HG03342 (cell line): Measurements from ENCODE around the gene HSF2BP.
"Not testable (repeated sequence)": the region's sequence is repeated elsewhere in the genome, so short reads cannot be mapped to it uniquely, and the experiment has no call there.

Source experiments
- ATAC-seq: cut with Tn5 transposase; IDR thresholded peaks from one replicate; pipeline ENCODE4 v1.9.1; 2021; ENCODE audit warnings: mild to moderate bottlenecking, moderate library complexity; ENCODE audit not compliant: unreplicated experiment

The HSF2BP gene

GRCh38 chr21:43622796-43623195 lies 36.5 kb downstream of the HSF2BP start:
- ATAC-seq: no peak

- ATAC-seq: no peak
Measured at GRCh38 chr21:43619856-43620255, 39.4 kb downstream of the HSF2BP start.

DNA sequence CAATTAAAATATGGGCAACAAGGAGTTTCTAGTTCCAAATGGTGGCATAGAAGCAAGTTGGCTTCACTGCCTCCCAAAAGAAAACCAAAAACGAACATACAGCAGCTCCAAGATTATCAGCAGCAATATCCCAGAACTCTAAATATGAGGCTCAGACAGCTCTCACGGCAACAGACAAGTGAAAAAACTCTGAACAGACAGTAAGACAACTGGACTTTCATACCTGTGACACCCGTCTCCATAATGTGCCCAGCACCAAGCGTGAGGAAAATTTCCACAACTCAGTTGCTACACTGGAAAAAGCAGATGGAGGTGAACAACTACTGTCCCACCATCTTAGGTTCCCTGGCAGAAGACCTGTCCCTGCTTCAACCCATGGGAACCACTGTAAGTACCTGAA lies 39.9 kb downstream of the HSF2BP start:
- no peak for ATAC-seq

- no peak for ATAC-seq
Measured at GRCh38 chr21:43618940-43619339, 40.3 kb downstream of the HSF2BP start.

DNA sequence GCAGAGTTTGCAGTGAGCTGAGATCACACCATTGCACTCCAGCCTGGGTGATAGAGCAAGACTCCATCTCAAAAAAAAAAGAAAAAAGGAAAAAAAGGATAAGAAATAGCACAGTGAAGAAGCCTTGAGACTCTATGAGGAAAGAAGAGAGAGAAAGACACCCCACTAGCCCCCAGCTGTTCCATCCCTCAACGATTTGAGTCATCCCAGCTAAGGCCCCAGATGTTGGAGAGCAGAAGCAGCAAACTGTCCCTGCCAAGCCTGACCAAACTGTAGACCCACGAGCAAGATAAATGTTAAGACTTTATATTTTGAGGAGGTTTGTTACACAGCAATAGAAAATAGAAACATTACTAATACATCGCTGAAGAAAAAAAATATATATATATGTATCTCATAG lies 42.4 kb downstream of the HSF2BP start:
- not testable (repeated sequence) for ATAC-seq

DNA sequence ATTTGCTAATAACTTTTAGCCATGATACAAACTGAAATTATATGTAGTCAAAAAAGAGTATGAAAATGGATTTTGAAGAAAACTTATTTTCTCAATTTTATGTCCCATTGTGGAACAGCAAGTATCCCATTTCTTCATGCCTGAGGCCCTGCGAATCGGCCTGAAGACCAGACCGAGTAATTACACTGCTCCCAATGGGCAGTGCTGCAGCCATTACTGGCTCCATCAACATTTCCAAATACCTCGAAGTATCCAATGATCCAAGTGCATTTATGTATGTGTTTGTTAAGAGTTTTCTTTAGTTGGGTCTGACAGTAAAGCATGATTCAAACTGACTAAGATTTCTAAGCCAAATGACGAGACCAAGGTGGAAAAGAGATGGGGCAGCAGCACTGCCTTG lies 44.4 kb downstream of the HSF2BP start:
- no peak for ATAC-seq

DNA sequence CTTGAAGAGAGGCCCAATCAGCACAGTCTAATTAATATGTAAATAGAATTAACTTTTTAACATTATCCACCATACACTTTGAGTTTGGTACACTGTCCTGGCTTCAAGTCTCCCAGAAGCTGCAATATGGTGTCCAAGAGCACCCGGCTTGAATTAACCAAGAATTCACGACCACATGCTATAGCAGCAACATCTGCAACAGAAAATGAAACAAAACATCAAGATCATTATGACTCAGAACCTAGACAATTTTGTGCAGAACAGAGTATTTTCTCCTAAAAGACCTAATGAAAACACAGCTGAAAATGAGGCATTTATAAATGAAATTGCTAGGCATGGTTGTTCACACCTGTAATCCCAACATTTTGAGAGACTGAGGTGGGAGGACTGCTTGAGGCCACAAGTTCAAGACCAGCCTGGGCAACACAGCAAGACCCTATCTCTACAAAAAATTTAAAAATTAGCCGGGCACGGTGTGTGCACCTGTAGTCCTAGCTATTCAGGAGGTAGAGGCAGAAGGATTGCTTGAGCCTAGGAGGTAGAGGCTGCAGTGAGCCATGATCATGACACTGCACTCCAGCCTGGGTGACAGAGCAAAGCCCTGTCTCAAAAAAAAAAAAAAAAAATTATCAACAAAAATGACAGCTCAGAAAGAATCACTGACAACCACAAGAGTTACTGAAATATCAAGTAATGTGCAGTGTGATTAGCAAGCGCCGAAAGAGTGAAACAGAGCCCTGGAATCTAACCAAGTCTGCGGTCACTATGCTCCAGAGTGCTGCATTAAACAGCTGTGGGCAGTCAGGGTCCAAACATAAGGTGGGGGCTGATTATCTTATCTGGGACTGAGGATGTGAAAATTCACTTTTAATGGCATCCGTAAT lies 45.3 kb downstream of the HSF2BP start:
- no peak for ATAC-seq

DNA sequence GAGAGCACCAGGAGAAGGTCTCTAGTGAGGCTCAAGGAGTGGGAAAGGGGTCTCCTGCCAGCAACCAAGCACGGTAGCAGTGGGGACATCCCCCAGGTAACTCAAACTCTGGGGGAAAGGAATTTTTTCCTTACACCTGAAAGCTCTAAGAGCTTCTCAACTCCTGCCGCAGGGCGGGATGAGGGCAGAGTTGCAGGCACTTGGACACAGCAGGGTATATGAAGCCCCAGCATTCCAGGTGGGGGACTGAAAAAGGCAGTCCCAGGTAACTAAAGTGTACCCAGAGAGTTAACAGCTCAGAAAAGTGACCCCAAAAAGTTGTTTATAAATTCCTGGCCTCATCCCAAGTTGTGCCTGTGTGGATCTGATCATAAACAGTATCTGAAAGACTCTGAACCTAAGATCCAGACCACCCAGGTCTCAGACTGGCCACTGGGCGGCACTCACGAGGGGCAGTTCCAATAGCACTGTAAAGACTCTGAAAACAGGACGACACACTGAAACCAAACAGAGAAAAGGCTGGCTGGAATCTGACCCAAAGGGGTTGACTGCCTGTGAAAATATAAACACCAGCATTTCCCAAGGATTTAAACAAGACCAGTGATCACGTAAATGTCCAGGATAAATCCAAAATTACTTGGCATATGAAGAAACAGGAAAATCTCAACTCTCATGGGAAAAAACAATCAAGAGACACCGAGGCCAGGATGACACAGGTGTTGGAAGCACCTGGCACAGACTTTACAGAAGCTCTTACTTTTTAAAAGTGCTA lies 47.5 kb downstream of the HSF2BP start:
- no peak for ATAC-seq

- no peak for ATAC-seq
Measured at GRCh38 chr21:43609501-43610340, 49.6 kb downstream of the HSF2BP start.

DNA sequence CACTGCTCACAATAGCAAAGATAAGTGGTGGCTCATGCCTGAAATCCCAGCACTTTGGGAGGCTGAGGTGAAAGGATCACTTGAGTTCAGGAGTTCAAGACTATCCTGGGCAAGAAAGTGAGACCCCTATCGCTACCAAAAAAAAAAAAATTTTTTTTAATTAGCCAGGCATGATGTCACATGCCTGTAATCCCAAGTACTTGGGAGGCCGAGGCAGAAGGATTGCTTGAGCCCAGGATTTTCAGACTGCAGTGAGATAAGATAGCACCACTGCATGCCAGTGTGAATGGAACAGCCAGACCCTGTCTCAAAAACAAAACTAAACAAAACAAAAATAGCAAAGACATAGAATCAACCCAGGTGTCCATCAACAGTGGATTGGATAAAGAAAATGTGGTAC lies 50.6 kb downstream of the HSF2BP start:
- ATAC-seq: no peak

DNA sequence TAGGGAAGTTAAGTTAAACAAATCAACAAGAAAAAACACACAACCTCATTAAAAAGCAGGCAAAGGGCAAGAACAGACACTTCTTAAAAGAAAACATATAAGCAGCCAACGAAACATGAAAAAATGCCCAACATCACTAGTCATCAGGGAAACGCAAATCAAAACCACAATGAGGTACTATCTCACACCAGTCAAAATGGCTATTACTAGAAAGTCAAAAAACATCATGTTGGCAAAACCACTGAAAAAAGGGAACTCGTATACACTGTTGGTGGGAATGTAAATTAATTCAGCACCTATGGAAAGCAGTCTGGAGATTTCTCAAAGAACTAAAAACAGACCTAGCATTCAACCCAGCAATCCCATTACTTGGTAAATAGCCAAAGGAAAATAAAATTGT lies 51.1 kb downstream of the HSF2BP start:
- no peak for ATAC-seq

DNA sequence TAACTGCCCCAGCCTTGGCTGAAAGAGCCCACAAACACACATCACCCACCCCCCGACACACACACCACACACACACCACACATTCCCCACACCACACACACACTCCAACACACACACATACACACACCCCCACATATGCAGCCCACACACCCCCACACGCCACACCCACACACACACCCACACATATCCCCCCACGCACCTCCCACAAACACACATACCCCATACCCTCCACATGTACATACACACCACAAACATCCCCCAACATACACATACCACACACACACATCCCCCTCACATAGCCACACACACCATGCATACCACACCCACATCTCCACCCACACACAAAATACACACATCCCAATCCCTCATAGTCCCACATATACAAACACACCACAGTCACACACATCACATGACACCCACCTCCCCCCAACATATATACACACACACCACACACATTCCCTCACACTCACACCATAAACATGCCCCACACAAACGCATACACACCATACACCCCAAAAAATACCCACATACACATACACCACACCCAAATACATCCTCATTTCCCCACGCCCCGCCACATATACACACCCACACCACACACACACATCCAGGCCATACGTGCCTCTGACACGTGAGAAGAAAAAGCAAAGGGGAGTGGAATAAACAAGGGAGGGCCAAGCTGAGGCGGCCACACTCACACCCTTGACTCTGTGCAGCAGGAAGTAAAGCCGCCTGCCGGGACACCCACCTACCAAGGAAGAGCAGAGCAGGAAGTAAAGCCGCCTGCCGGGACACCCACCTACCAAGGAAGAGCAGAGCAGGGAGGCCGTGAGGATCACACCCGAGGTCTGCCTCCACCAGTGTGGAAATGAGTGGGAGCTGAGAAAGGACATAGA lies 53.7 kb downstream of the HSF2BP start:
- ATAC-seq: no peak

GRCh38 chr21:43604505-43605204 lies 54.6 kb downstream of the HSF2BP start:
- no peak for ATAC-seq

DNA sequence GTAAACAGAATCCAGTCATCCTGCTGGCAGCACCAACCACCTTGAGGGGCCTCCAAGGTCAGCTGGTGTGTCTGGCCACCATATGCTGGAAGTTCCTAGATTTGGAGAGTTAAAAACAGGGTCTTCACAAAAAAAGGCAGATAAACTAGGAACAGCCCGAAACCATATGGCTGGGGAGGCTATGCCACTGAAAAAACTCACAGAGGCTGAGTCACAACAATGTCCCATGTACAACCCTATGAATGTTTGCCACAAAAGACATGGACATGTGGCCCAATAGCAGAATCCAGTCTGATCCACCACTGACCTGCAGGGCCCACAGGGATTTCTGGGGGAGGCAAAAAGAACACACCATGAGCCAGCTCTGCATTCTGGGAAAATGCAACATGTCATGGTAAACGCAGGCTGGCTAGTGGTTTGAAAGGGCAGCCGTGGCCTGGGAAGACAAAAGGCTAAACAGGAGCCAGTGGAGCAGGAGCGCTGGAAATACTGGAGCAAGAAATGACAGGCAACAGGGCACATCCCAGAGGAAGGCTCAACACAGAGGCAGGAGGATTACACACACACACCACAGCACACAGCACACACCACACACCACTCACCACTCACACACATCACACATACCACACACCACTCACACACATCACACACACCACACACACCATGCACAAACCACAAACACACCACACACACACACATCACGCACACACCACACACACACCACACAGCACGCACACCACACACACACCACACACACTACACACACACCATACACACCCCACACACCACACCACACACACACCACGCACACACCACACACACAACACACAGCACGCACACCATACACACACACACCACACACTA lies 55.4 kb downstream of the HSF2BP start:
- no peak for ATAC-seq

- ATAC-seq: no peak
Measured at GRCh38 chr21:43603233-43603626, 56.1 kb downstream of the HSF2BP start.

DNA sequence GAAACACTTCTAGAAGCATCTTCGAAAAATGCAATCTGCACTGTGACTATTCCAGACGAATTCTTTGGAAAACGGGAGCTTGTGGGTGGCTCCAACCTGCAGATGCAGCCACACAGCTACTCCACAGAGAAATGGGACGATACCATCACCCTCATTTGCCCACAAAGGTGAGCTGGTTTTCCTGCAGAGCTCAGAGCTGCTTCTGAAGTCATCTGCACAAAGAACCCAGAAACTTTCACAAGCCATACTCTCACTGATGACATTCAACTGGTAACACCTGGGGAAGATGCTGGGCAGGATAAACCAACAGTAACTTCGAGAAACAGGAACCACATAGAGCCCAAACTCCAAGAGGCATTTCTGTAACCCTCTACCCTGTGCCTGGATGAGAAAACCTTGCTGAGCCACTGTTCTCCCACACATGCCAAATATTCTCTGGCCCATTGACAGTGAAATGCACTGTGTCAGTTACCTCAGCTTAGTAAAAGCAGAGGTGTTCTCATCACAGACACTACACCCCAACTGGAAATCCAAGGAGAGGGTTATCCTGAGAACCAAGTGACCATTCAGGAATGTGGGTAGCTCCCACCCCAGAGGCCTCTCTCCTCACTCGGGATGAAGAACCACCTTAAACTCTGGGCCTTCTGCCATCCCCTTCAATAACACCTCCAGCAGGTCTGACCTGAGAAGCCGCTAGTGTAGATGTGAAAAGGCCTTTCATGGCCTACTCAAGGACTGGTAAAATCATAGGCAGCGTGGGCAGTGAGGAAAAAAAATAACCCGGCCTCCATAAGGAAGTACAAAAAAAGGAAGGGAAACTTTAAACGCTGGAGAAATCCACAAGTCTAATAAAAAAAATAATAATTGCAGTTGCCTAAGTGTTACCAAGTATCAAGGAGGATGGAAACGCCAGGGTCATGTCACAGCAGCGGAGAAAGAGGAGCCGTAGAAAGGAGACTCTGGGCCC lies 56.7 kb downstream of the HSF2BP start:
- ATAC-seq: no peak

- no peak for ATAC-seq
Measured at GRCh38 chr21:43600642-43601402, 58.5 kb downstream of the HSF2BP start.
